ENCODE measurements around the gene CCDC9.

DNA sequence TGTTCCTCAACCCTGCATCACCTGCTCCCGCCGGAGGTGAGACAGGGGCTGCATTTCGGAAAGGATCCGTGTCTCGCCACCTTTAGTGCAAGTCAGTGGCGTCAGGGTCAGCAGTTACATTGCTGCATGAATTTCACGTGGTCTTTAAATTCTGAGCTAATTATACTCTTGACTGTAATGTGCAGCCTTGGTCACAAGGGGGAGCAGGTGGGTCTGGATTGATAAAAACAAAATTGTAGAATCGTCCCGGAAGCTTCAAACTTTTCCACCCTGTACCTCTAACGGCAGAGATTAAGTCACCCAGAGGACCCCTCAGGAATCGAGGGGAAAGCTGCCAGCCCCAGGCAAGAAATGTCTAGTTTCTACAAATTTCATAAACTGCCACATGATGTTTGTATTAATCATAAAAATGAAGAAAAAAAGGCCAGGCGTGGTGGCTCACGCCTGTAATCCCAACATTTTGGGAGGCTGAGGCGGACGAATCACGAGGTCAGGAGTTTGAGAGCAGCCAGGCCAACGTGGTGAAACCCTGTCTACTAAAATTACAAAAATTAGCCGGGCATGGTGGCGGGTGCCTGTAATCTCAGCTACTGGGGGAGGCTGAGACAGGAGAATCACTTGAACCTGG, 45.5 kb upstream of the CCDC9 start:
- TF ChIP-seq SNAI2 (CRISPR knock-in tag; IDR thresholded peaks at IDR 0.05): no peak
- TF ChIP-seq ZC3H10 (CRISPR knock-in tag; IDR thresholded peaks at IDR 0.05): no peak
- TF ChIP-seq, protein P1, sequence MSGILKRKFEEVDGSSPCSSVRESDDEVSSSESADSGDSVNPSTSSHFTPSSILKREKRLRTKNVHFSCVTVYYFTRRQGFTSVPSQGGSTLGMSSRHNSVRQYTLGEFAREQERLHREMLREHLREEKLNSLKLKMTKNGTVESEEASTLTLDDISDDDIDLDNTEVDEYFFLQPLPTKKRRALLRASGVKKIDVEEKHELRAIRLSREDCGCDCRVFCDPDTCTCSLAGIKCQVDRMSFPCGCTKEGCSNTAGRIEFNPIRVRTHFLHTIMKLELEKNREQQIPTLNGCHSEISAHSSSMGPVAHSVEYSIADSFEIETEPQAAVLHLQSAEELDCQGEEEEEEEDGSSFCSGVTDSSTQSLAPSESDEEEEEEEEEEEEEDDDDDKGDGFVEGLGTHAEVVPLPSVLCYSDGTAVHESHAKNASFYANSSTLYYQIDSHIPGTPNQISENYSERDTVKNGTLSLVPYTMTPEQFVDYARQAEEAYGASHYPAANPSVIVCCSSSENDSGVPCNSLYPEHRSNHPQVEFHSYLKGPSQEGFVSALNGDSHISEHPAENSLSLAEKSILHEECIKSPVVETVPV (CRISPR knock-in tag; IDR thresholded peaks at IDR 0.05): no peak
- TF ChIP-seq TOX (CRISPR knock-in tag; IDR thresholded peaks at IDR 0.05; ENCODE audit: borderline replicate concordance): no peak
- TF ChIP-seq, protein P2, sequence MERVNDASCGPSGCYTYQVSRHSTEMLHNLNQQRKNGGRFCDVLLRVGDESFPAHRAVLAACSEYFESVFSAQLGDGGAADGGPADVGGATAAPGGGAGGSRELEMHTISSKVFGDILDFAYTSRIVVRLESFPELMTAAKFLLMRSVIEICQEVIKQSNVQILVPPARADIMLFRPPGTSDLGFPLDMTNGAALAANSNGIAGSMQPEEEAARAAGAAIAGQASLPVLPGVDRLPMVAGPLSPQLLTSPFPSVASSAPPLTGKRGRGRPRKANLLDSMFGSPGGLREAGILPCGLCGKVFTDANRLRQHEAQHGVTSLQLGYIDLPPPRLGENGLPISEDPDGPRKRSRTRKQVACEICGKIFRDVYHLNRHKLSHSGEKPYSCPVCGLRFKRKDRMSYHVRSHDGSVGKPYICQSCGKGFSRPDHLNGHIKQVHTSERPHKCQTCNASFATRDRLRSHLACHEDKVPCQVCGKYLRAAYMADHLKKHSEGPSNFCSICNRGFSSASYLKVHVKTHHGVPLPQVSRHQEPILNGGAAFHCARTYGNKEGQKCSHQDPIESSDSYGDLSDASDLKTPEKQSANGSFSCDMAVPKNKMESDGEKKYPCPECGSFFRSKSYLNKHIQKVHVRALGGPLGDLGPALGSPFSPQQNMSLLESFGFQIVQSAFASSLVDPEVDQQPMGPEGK (CRISPR knock-in tag; IDR thresholded peaks at IDR 0.05; ENCODE audit: borderline replicate concordance): no peak
- TF ChIP-seq BACH2 (CRISPR knock-in tag; IDR thresholded peaks at IDR 0.05; ENCODE audit: borderline replicate concordance): no peak
- TF ChIP-seq, protein P3, sequence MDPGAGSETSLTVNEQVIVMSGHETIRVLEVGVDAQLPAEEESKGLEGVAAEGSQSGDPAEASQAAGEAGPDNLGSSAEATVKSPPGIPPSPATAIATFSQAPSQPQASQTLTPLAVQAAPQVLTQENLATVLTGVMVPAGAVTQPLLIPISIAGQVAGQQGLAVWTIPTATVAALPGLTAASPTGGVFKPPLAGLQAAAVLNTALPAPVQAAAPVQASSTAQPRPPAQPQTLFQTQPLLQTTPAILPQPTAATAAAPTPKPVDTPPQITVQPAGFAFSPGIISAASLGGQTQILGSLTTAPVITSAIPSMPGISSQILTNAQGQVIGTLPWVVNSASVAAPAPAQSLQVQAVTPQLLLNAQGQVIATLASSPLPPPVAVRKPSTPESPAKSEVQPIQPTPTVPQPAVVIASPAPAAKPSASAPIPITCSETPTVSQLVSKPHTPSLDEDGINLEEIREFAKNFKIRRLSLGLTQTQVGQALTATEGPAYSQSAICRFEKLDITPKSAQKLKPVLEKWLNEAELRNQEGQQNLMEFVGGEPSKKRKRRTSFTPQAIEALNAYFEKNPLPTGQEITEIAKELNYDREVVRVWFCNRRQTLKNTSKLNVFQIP (CRISPR knock-in tag; IDR thresholded peaks at IDR 0.05; ENCODE audit: borderline replicate concordance, low read depth): no peak
- TF ChIP-seq RARB (CRISPR knock-in tag; IDR thresholded peaks at IDR 0.05): no peak
- TF ChIP-seq, protein P4, sequence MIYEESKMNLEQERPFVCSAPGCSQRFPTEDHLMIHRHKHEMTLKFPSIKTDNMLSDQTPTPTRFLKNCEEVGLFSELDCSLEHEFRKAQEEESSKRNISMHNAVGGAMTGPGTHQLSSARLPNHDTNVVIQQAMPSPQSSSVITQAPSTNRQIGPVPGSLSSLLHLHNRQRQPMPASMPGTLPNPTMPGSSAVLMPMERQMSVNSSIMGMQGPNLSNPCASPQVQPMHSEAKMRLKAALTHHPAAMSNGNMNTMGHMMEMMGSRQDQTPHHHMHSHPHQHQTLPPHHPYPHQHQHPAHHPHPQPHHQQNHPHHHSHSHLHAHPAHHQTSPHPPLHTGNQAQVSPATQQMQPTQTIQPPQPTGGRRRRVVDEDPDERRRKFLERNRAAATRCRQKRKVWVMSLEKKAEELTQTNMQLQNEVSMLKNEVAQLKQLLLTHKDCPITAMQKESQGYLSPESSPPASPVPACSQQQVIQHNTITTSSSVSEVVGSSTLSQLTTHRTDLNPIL (CRISPR knock-in tag; IDR thresholded peaks at IDR 0.05; ENCODE audit: low read depth): no peak
- TF ChIP-seq ZNF70 (CRISPR knock-in tag; IDR thresholded peaks at IDR 0.05): no peak
- TF ChIP-seq GLIS3 (CRISPR knock-in tag; IDR thresholded peaks at IDR 0.05): no peak
- no peak for TF ChIP-seq ESRRG (CRISPR knock-in tag; IDR thresholded peaks at IDR 0.05)

All from SK-N-SH treated with all-trans-retinoic acid at 6 μM for 48 hours (cell line).